Muscle layer of duodenum (tissue), 2 donors: ENCODE data around the gene PTGS1.
A peak's percentile ranks its signal among the peaks of the same experiment; 100 is the strongest.

Experiments used
- H3K27ac ChIP-seq: one replicate; pipeline ENCODE4 v1.7.0; 2013; ENCODE audit warnings: mild to moderate bottlenecking, low read length
- H3K27me3 ChIP-seq: one replicate; pipeline ENCODE4 v1.7.0; 2013; ENCODE audit warnings: low read depth, mild to moderate bottlenecking, control low read depth, low read length
- H3K36me3 ChIP-seq, 2 donors: one replicate each; pipeline ENCODE4 v1.7.0; 2013; ENCODE audit warnings: low read length in 2 of 2, control low read depth in 1 of 2, mild to moderate bottlenecking in 1 of 2; ENCODE audit not compliant: insufficient read depth in 2 of 2, control insufficient read depth in 1 of 2
- H3K4me1 ChIP-seq, 2 donors: one replicate each; pipeline ENCODE4 v1.7.0; 2013; ENCODE audit warnings: low read length in 2 of 2, mild to moderate bottlenecking in 2 of 2, control low read depth in 1 of 2, moderate library complexity in 1 of 2; ENCODE audit not compliant: insufficient read depth in 2 of 2, control insufficient read depth in 1 of 2
- H3K4me3 ChIP-seq, 2 donors: one replicate each; pipeline ENCODE4 v1.7.0; 2013; ENCODE audit warnings: low read length in 2 of 2, low read depth in 1 of 2, mild to moderate bottlenecking in 1 of 2
- H3K9me3 ChIP-seq, 2 donors: one replicate each; pipeline ENCODE4 v1.7.0; 2013; ENCODE audit warnings: low read length in 2 of 2, control low read depth in 1 of 2, mild to moderate bottlenecking in 1 of 2; ENCODE audit not compliant: control insufficient read depth in 1 of 2
- donor health status: healthy.

Gene PTGS1

GRCh38 chr9:122376796-122377195, 6.0 kb downstream of the PTGS1 start:
- Histone ChIP-seq H3K4me3 (no peak overlapping the region), H3K27ac (peak overlapping the region; percentile 48), H3K9me3 (peaks cover 3 to 4% of the 10 kb centered on the region in 2 donors), H3K27me3 (no peaks in the 10 kb centered on the region), H3K4me1 (peaks cover 15 to 49% of the 10 kb centered on the region in 2 donors), H3K36me3 (peaks cover 10 to 16% of the 10 kb centered on the region in 2 donors)

GRCh38 chr9:122377241-122378164, 6.7 kb downstream of the PTGS1 start:
- H3K36me3 ChIP-seq, result peaks cover 10 to 16% of the 10 kb centered on the region in 2 donors
- H3K9me3 ChIP-seq, result peaks cover 3 to 4% of the 10 kb centered on the region in 2 donors
- no peak overlapping the region for H3K4me3 ChIP-seq
- no peaks in the 10 kb centered on the region for H3K27me3 ChIP-seq
- peak overlapping the region; percentile 48 for H3K27ac ChIP-seq
- peaks cover 15 to 49% of the 10 kb centered on the region in 2 donors for H3K4me1 ChIP-seq

- Histone ChIP-seq H3K27ac (no peak overlapping the region), H3K36me3 (peaks cover 10 to 16% of the 10 kb centered on the region in 2 donors), H3K9me3 (peaks cover 3 to 4% of the 10 kb centered on the region in 2 donors), H3K4me3 (no peak overlapping the region), H3K4me1 (peaks cover 15 to 45% of the 10 kb centered on the region in 2 donors), H3K27me3 (no peaks in the 10 kb centered on the region)
Measured at GRCh38 chr9:122378236-122378635, 7.4 kb downstream of the PTGS1 start.

- Histone ChIP-seq H3K4me1 (peaks cover 15 to 34% of the 10 kb centered on the region in 2 donors), H3K27ac (no peak overlapping the region), H3K27me3 (no peaks in the 10 kb centered on the region), H3K9me3 (peaks cover 3 to 4% of the 10 kb centered on the region in 2 donors), H3K4me3 (no peak overlapping the region), H3K36me3 (peaks cover 10 to 16% of the 10 kb centered on the region in 2 donors)
Measured at GRCh38 chr9:122379340-122379739, 8.5 kb downstream of the PTGS1 start.

DNA sequence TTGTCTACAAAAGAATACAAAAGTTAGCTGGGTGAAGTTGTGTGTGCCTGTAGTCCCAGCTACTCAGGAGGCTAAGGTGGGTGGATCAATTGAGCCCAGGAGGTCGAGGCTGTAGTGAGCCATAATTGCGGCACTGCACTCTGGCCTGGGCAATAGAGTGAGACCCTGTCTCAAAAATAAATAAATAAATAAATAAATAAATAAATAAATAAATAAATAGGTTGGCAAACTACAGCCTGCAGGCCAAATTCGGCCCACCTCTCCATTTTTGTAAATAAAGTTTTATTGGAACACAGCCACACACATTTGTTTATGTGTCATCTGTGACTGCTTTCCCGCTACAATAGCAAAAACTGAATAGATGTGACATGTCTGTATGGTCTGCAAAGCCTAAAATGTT, 9.5 kb downstream of the PTGS1 start:
- H3K4me3 ChIP-seq, result no peak overlapping the region
- no peak overlapping the region for H3K27ac ChIP-seq
- H3K9me3 ChIP-seq, result peaks cover 3 to 4% of the 10 kb centered on the region in 2 donors
- peaks cover 10 to 16% of the 10 kb centered on the region in 2 donors for H3K36me3 ChIP-seq
- H3K4me1 ChIP-seq, result peaks cover 12 to 26% of the 10 kb centered on the region in 2 donors
- no peaks in the 10 kb centered on the region for H3K27me3 ChIP-seq

DNA sequence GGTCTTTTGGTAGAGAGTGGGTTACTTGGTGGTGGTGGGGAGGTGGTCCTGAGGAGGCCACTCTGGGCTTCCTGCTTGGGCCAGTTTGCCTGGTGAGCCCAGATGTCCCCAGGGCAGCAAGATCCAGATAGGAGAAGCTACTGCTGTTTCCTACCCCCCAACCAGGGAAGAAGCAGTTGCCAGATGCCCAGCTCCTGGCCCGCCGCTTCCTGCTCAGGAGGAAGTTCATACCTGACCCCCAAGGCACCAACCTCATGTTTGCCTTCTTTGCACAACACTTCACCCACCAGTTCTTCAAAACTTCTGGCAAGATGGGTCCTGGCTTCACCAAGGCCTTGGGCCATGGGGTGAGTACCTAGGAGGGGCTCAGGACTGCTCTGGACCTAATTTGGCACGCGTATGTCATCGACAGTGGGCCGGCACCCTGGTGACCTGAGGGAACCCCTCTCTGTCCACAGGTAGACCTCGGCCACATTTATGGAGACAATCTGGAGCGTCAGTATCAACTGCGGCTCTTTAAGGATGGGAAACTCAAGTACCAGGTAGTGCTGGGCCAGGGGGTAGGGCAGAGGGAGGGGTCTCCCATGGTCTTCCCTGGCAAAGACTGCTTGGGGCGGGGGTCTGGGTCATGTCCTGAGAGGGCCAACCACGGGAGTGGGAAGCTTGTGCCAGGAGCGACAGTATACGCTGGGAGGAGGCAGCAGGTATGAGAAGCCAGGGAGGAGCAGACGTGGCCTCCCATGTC, 10.6 kb downstream of the PTGS1 start:
- Histone ChIP-seq H3K4me3 (no peak overlapping the region), H3K9me3 (peaks cover 3 to 4% of the 10 kb centered on the region in 2 donors), H3K27ac (no peak overlapping the region), H3K4me1 (peaks cover 6 to 16% of the 10 kb centered on the region in 2 donors), H3K36me3 (peaks cover 10 to 18% of the 10 kb centered on the region in 2 donors), H3K27me3 (no peaks in the 10 kb centered on the region)

DNA sequence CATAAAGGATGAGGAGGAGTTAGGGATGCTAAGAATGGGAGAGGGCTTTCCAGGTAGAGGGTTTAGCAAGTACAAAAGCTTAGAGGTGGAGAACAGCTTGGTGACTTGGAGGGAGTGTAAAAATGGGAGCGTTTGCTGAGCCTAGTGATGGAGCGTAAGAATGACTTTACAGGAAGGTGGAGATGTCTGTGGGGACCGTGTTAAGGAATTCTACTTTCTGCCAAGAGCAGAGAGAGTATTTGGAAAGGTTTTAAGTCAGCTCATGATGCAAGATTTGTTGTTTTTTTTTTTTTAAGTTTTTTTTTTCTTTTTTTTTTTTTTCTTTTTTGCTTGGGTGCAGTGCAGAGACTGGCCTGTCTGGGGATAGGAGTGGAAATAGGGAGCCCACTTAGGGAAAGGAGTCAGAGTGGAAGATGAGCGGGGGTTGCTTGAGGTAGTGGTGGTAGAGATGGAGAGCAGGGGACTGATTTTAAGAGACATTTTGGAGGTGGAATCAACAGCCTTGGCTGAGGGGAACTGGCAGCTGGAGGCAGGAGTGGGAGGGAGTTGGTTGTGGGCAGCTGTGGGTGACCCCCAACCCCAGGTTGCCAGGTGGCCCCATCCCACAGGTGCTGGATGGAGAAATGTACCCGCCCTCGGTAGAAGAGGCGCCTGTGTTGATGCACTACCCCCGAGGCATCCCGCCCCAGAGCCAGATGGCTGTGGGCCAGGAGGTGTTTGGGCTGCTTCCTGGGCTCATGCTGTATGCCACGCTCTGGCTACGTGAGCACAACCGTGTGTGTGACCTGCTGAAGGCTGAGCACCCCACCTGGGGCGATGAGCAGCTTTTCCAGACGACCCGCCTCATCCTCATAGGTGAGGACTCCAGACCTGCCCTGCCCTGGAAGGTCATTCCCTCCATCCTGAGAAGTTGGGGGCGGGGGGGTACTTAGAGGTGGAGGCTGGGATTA, 12.4 kb downstream of the PTGS1 start:
- Histone ChIP-seq H3K27me3 (no peaks in the 10 kb centered on the region), H3K4me3 (no peak overlapping the region), H3K4me1 (no peaks in the 10 kb centered on the region), H3K36me3 (peaks cover 14 to 24% of the 10 kb centered on the region in 2 donors), H3K9me3 (peaks cover 3 to 4% of the 10 kb centered on the region in 2 donors), H3K27ac (no peak overlapping the region)

- Histone ChIP-seq H3K27me3 (no peaks in the 10 kb centered on the region), H3K4me3 (no peak overlapping the region), H3K36me3 (peaks cover 14 to 24% of the 10 kb centered on the region in 2 donors), H3K4me1 (no peaks in the 10 kb centered on the region), H3K9me3 (peaks cover 3 to 4% of the 10 kb centered on the region in 2 donors), H3K27ac (no peak overlapping the region)
Measured at GRCh38 chr9:122383992-122384461, 13.2 kb downstream of the PTGS1 start.

DNA sequence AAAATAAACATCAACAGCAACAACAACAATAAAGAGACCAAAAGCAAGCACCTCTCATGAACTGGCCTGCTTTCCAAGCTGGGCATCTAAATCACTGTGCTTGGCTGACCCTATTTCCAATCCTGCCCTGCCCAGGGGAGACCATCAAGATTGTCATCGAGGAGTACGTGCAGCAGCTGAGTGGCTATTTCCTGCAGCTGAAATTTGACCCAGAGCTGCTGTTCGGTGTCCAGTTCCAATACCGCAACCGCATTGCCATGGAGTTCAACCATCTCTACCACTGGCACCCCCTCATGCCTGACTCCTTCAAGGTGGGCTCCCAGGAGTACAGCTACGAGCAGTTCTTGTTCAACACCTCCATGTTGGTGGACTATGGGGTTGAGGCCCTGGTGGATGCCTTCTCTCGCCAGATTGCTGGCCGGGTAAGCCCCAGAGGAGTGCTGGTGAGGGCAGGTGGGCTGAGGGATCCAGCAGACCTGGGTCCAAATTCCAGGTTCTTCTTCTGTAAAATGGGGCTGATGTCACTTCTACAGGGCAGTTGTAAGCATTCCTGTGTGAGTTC, 15.6 kb downstream of the PTGS1 start:
- Histone ChIP-seq H3K27ac (no peak overlapping the region), H3K4me1 (no peaks in the 10 kb centered on the region), H3K27me3 (no peaks in the 10 kb centered on the region), H3K36me3 (peaks cover 11 to 12% of the 10 kb centered on the region in 2 donors), H3K4me3 (no peak overlapping the region), H3K9me3 (no peaks in the 10 kb centered on the region)

- Histone ChIP-seq H3K27ac (no peak overlapping the region), H3K4me1 (no peaks in the 10 kb centered on the region), H3K36me3 (peaks cover 8 to 9% of the 10 kb centered on the region in 2 donors), H3K4me3 (no peak overlapping the region), H3K9me3 (no peaks in the 10 kb centered on the region), H3K27me3 (no peaks in the 10 kb centered on the region)
Measured at GRCh38 chr9:122387536-122387935, 16.7 kb downstream of the PTGS1 start.
